Progenitor cell of endocrine pancreas (in vitro differentiated cells): ENCODE results near the gene RNF213. TPM values are rescaled to one million over a fixed set of nuclear protein-coding genes. Genes with fewer than 3 reads are reported as not detected.
A peak's percentile ranks its signal among the peaks of the same experiment; 100 is the strongest.

Source experiments
- DNase-seq: peaks from one replicate; pipeline ENCODE4 v3.0.0; 2021; ENCODE audit warnings: low spot score; ENCODE audit not compliant: unreplicated experiment
- H3K27ac Mint-ChIP-seq: 2 replicates; pipeline ENCODE4 v1.8.0; 2021; ENCODE audit warnings: mild to moderate bottlenecking, moderate library complexity, mixed read lengths
- H3K27me3 Mint-ChIP-seq: 2 replicates; pipeline ENCODE4 v1.8.0; 2021; ENCODE audit warnings: mixed read lengths
- H3K36me3 Mint-ChIP-seq: 2 replicates; pipeline ENCODE4 v1.8.0; 2022; ENCODE audit warnings: mixed read lengths; ENCODE audit not compliant: insufficient read depth
- H3K4me1 Mint-ChIP-seq: 2 replicates; pipeline ENCODE4 v1.8.0; 2021; ENCODE audit warnings: low read depth, mixed read lengths
- H3K4me3 Mint-ChIP-seq: 2 replicates; pipeline ENCODE4 v1.8.0; 2021; ENCODE audit warnings: low read depth, mild to moderate bottlenecking, moderate library complexity, mixed read lengths
- H3K9me3 Mint-ChIP-seq: 2 replicates; pipeline ENCODE4 v1.8.0; 2021; ENCODE audit warnings: low read depth, mixed read lengths
- total RNA-seq: library from RNA; stranded (reverse); gene quantifications from 2 replicates; pipeline ENCODE4 v1.2.1, GENCODE V29; 2021
- TF ChIP-seq, protein P1 (sequence below): fragments of 200-600 bp; sonication (generic); IDR thresholded peaks from one replicate; pipeline ENCODE4 v1.5.0; 2021; ENCODE audit warnings: antibody characterized with exemption, mild to moderate bottlenecking; ENCODE audit not compliant: unreplicated experiment

Gene RNF213
- total RNA-seq, 1 donor from 2014 or later = 57.6 TPM

DNA sequence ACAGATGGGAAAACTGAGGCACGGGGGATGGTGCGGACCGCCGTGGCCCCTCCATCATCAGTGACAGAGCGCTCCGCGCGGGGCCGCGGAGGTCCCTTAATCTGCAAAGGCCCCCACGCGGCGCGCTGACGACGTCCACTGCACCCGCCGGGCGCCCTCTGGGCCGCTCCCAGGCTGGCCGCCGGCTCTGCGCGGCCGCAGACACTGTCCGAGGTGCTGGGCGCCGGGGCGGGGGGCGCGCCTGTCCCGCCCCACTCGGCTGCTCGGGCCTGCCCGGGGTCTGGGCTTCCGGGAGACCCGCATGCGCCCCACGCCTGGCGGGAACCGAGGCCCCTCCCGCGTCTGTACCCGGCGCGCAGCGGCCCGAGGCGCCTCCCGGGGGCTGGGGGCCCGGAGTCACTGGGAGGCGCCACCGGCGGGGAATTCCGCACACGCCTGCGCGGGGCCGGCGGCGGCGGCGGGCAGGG lies 550 bp upstream of the RNF213 start:
- Mint-ChIP-seq H3K27ac (peak overlapping the region; percentile 62), H3K27me3 (peaks cover 9% of the 10 kb centered on the region), H3K4me1 (peaks cover 15% of the 10 kb centered on the region), H3K9me3 (no peaks in the 10 kb centered on the region), H3K36me3 (no peaks in the 10 kb centered on the region), H3K4me3 (peak overlapping the region; percentile 86)
- TF ChIP-seq, protein P1, sequence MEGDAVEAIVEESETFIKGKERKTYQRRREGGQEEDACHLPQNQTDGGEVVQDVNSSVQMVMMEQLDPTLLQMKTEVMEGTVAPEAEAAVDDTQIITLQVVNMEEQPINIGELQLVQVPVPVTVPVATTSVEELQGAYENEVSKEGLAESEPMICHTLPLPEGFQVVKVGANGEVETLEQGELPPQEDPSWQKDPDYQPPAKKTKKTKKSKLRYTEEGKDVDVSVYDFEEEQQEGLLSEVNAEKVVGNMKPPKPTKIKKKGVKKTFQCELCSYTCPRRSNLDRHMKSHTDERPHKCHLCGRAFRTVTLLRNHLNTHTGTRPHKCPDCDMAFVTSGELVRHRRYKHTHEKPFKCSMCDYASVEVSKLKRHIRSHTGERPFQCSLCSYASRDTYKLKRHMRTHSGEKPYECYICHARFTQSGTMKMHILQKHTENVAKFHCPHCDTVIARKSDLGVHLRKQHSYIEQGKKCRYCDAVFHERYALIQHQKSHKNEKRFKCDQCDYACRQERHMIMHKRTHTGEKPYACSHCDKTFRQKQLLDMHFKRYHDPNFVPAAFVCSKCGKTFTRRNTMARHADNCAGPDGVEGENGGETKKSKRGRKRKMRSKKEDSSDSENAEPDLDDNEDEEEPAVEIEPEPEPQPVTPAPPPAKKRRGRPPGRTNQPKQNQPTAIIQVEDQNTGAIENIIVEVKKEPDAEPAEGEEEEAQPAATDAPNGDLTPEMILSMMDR = peak; percentile 13
- DNase-seq = peak; percentile 69

DNA sequence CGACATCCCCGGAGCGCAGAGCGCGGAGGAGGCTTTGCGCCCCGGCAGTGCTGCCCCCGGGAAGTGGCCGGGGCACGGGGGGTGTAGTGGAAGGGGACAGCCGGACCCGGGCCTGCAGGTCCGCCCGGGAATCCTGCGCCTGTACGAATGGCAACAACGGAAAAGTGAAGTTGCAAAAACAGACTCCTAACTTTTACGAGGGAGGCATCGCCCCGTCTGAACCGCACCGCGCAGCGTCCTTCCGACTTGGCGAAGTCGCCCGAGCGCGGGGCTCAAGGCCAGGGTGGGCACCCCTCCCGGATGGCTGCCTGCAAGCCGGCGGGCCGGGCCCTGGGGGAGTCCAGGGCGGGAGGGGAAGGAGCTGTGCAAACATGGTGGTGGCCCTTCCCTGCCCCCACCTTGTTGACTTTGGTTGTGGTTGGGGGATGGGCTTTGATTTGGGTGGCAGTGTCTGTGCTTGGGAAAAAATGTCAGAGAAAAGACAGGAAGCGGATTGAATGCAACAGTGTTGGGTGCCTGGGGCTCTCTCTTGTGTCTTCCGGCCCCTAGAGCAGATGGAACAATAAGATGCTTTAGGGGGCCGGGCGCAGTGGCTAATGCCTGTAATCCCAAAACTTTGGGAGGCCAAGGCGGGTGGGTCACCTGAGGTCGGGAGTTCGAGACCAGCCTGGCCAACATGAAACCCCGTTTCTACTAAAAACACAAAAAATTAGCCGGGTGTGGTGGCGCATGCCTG lies 675 bp downstream of the RNF213 start:
- DNase-seq = peak; percentile 42
- no peaks in the 10 kb centered on the region for H3K9me3 Mint-ChIP-seq
- peaks cover 9% of the 10 kb centered on the region for H3K27me3 Mint-ChIP-seq
- H3K36me3 Mint-ChIP-seq = peaks cover 2% of the 10 kb centered on the region
- peak overlapping the region; percentile 76 for H3K4me3 Mint-ChIP-seq
- peaks cover 15% of the 10 kb centered on the region for H3K4me1 Mint-ChIP-seq
- H3K27ac Mint-ChIP-seq = peak overlapping the region; percentile 93
- TF ChIP-seq, protein P1 = no peak

DNA sequence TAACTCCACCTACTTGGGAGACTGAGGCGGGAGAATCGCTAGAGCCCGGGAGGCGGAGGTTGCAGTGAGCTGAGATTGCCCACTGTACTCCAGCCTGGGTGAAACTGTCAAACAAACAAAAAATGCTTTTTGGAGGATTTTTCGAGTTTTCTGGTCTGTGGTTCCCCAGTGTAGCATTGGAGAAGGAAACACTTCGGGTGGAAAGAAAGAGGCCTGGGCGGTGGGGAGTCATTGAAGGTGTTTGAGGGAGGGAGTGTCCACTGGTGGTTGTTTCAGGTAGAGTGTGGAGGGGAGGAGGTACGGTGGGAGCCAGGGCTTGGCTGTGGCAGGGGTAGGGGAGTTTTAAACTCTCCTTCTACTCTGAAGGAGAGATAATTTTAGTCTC lies 1.2 kb downstream of the RNF213 start:
- Mint-ChIP-seq H3K36me3 (peaks cover 2% of the 10 kb centered on the region), H3K27me3 (peaks cover 9% of the 10 kb centered on the region), H3K4me3 (peak overlapping the region; percentile 76), H3K4me1 (peaks cover 15% of the 10 kb centered on the region), H3K27ac (peak overlapping the region; percentile 93), H3K9me3 (no peaks in the 10 kb centered on the region)
- no peak for DNase-seq
- TF ChIP-seq, protein P1 = no peak

DNA sequence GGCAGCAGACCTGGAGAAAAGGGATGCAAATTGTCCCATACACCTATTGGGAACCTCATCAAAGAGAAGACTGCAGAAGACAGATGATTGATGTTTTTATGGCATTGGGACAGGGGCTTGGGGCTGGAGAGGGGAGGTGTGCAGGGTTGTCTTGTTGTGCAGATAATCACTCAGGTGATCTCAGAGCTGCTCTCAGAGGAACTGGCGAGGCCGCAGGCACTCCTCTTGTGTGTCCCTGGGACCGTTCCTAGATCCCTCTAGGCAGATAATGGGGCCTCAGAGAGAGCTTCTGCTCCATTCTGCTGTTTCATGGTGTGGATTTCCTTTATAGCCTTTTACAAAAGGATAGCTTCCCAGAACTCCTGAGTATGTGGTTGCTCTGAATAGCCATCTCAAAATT lies 1.6 kb downstream of the RNF213 start:
- Mint-ChIP-seq H3K27ac (peak overlapping the region; percentile 93), H3K27me3 (peaks cover 9% of the 10 kb centered on the region), H3K4me1 (peaks cover 15% of the 10 kb centered on the region), H3K9me3 (no peaks in the 10 kb centered on the region), H3K4me3 (peak overlapping the region; percentile 76), H3K36me3 (peaks cover 2% of the 10 kb centered on the region)
- DNase-seq = no peak
- TF ChIP-seq, protein P1 = no peak

DNA sequence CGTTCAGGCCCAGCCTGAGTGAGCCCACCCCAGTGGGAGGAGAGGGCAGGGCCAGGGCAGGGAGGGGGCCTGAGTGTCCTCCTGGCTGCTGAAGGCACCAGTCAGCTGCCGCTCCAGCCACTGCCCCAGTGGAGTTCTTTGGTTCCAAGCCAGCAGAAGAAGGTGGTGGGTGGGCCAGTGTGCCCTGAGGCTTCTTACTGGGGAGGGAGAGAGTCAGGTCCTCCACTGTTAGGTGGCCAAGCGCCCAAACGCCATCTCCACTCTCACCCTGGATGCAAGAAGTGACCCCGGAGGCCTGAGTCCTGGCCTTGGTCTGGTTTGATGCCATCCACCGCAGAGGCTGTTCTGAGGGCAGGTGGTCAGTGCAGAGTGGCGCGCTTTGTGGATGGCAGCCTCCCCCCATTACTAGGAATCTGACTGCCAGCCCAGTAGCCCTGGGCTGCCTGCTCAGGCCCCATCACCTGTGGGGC lies 2.2 kb downstream of the RNF213 start:
- TF ChIP-seq, protein P1 = no peak
- Mint-ChIP-seq H3K9me3 (no peaks in the 10 kb centered on the region), H3K36me3 (peaks cover 2% of the 10 kb centered on the region), H3K27me3 (peaks cover 9% of the 10 kb centered on the region), H3K4me1 (peaks cover 15% of the 10 kb centered on the region), H3K4me3 (no peak overlapping the region), H3K27ac (no peak overlapping the region)
- no peak for DNase-seq
